ENCODE results near the gene MEIS2. TPM values are rescaled to one million over a fixed set of nuclear protein-coding genes. Genes with fewer than 3 reads are reported as not detected.
A peak's percentile ranks its signal among the peaks of the same experiment; 100 is the strongest.

The MEIS2 gene
- total and polyA plus RNA-seq, 9 donors, result 27.7 to 73.7 (median 47.7) TPM

DNA sequence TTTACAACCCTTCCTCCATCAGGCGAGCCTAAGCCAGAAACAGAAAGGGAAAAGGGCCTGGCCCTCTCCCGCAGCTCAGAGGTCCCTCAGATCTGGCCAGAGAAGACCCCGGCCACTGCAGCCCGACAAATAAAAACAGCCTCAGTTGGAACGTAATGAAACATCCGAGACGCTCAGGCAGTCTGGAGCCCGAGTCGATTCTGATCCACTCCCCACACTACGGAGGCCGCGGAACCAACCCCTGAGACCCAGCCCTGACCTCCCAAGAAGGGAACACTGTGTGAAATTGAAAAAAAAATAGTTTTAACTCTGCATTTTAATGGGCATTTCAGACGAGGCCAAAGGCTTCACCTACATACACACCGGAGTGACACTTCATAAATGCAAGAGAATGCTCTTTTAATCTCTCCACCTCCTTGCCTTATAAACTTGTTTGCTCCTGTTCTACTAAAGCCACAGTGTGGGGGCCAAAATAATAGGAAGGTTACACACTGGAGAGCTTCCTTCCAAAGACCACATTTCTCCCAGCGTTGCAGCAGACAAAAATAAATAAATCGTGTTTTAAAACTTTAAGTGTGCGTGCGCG is 3.7 kb downstream of the MEIS2 start:
- 3 to 6% (median 4%) methylated on average over 19 of the region's 19 CpGs for WGBS, 3 donors
- DNase-seq, result peak in 2 of 5 donors; percentile 46 to 61
- H3K27ac ChIP-seq, result peak overlapping the region; percentile 83 to 94
- peak overlapping the region; percentile 81 for H3K4me3 ChIP-seq
- no peaks in the 10 kb centered on the region for H3K27me3 ChIP-seq
- no peaks in the 10 kb centered on the region for H3K36me3 ChIP-seq
- H3K9me3 ChIP-seq, result no peaks in the 10 kb centered on the region
- peaks cover 3% of the 10 kb centered on the region for H3K4me1 ChIP-seq (ENCODE audit: insufficient read depth)
- intact Hi-C loops (cut with DNase I), result loop anchor here in 3 of 4 donors (10.0 kb wide), 3 partner anchors 62 to 82 kb away; no protein-coding TSS in a partner anchor
- TF ChIP-seq POLR2A (IDR thresholded peaks at IDR 0.05) (no peak), EP300 (IDR thresholded peaks at IDR 0.05) (no peak)
- TF ChIP-seq, protein P1, sequence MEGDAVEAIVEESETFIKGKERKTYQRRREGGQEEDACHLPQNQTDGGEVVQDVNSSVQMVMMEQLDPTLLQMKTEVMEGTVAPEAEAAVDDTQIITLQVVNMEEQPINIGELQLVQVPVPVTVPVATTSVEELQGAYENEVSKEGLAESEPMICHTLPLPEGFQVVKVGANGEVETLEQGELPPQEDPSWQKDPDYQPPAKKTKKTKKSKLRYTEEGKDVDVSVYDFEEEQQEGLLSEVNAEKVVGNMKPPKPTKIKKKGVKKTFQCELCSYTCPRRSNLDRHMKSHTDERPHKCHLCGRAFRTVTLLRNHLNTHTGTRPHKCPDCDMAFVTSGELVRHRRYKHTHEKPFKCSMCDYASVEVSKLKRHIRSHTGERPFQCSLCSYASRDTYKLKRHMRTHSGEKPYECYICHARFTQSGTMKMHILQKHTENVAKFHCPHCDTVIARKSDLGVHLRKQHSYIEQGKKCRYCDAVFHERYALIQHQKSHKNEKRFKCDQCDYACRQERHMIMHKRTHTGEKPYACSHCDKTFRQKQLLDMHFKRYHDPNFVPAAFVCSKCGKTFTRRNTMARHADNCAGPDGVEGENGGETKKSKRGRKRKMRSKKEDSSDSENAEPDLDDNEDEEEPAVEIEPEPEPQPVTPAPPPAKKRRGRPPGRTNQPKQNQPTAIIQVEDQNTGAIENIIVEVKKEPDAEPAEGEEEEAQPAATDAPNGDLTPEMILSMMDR (IDR thresholded peaks at IDR 0.05), result no peak

DNA sequence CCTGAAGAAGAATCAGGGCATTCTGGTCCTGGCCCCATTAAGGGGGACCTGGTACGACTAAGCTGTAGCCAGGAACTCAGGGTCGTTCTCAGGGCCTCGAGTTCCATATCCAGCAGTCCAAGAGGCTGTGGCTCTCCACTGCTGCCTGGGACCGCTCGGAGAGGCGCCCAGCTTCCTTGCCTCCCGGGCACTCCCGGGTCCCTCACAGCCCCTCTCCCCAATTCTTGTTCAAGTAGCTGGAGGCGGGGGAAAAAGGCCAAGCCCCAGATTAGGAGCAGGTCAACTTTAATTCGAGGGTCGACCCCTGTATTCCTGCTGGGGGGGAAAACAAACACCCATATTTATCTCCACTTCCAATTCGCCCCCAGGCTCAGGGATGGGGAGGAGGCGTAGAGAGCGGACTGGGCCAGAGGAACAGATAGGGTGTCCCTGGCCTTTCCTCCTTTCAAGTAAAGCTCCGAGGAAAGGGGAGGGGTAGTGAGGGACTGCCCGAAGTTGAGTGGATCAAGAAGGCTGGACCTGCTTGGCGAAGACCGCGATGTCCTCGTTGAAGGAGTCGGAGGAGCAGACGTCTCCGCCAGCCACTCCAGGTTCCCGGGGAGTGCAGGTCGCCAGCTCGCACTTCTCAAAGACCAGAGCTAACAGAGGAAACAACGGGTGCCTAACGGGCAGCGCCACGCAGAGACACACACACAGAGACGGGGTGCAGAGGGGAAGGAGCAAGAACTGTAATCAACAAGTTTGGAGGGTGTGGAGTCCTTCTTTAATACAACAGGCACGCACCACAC is 4.4 kb downstream of the MEIS2 start:
- Histone ChIP-seq H3K27me3 (no peaks in the 10 kb centered on the region), H3K4me3 (peak overlapping the region; percentile 81), H3K4me1 (ENCODE audit: insufficient read depth) (peaks cover 3% of the 10 kb centered on the region), H3K9me3 (no peaks in the 10 kb centered on the region), H3K36me3 (no peaks in the 10 kb centered on the region), H3K27ac (peak overlapping the region; percentile 83 to 94)
- intact Hi-C loops (cut with DNase I), result loop anchor here in 3 of 4 donors (10.0 kb wide), 3 partner anchors 61 to 81 kb away; no protein-coding TSS in a partner anchor
- peak; percentile 31 to 67 (median 59) for DNase-seq
- TF ChIP-seq, protein P1 (IDR thresholded peaks at IDR 0.05), result no peak
- TF ChIP-seq POLR2A (IDR thresholded peaks at IDR 0.05) (no peak), EP300 (IDR thresholded peaks at IDR 0.05) (no peak)
- WGBS, 3 donors, result 25 to 33% (median 32%) methylated on average over 32 of the region's 32 CpGs

DNA sequence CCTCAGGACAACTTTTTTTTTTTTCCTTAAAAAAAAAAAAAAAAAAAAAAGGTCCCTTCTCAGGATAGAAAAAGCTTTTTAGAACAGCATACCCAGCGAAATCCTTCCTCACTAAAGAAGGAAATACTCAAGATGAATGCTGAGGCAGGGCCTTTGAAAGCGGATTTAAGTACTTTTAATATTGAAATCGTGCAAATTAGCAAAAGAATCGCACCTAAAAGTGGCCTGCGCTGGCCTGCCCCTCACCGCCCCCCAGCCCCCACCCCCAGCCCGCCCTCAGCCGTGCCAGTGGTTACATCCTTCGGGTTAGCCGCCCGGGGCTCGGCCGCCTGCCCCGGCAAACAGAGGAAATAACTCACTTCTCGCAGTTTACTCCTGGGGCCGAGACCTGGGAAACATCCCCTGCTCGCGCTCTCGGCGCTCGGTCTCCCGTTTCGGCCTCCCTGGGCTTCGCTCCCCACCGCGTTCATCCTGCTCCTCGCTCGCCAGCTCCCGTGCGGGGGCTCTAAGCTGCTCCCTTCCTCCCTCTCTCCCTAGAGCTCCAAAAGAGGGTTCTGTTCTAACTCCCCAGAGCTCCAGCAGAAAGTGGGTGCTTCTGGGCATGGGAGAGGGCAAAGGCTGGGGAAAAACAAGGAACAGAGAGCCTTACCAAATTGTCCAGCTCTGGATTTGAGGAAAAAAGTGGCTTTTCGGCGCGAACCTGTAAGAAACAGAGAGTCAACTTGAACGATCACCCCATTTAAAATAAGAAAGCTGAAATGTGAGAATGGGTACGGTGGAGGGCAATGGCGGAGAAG is 5.2 kb downstream of the MEIS2 start:
- 60 to 85% (median 83%) methylated on average over 36 of the region's 36 CpGs for WGBS, 3 donors
- DNase-seq, result peak in 2 of 5 donors; percentile 40 to 48

More for the DNA sequence above, 5.2 kb downstream of the MEIS2 start:
- H3K27me3 ChIP-seq, result no peaks in the 10 kb centered on the region
- H3K9me3 ChIP-seq, result no peaks in the 10 kb centered on the region
- no peak for TF ChIP-seq EP300 (IDR thresholded peaks at IDR 0.05)
- TF ChIP-seq, protein P1 (IDR thresholded peaks at IDR 0.05), result no peak
- no peak for TF ChIP-seq POLR2A (IDR thresholded peaks at IDR 0.05)
- no peaks in the 10 kb centered on the region for H3K36me3 ChIP-seq
- intact Hi-C loops (cut with DNase I), result loop anchor here in 3 of 4 donors (10.0 kb wide), 3 partner anchors 60 to 80 kb away; no protein-coding TSS in a partner anchor
- H3K4me3 ChIP-seq, result peak overlapping the region; percentile 81
- peaks cover 3% of the 10 kb centered on the region for H3K4me1 ChIP-seq (ENCODE audit: insufficient read depth)
- H3K27ac ChIP-seq, result peak overlapping the region; percentile 83 to 94
